NOMO-1 (cell line): ENCODE data around the gene MGST2.

Source experiments
- DNase-seq, 2 experiments: peaks; one replicate each; lab custom pipeline; 2025; ENCODE audit not compliant: unreplicated experiment in 2 of 2; lab: John Stamatoyannopoulos, UW

Gene MGST2

GRCh38 chr4:139735381-139736273 is 70.0 kb downstream of the MGST2 start:
- no peak for DNase-seq

- no peak for DNase-seq
Measured at GRCh38 chr4:139736274-139736660, 70.6 kb downstream of the MGST2 start.

GRCh38 chr4:139736661-139737060 is 71.0 kb downstream of the MGST2 start:
- peak in 1 of 2 experiments; percentile 13 for DNase-seq

GRCh38 chr4:139738846-139739613 is 73.4 kb downstream of the MGST2 start:
- no peak for DNase-seq

GRCh38 chr4:139740121-139740520 is 74.5 kb downstream of the MGST2 start:
- DNase-seq, result no peak

GRCh38 chr4:139740531-139741041 is 75.0 kb downstream of the MGST2 start:
- peak; percentile 46 to 63 for DNase-seq

- no peak for DNase-seq
Measured at GRCh38 chr4:139743027-139743426, 77.4 kb downstream of the MGST2 start.

- no peak for DNase-seq
Measured at GRCh38 chr4:139744232-139744631, 78.6 kb downstream of the MGST2 start.

- no peak for DNase-seq
Measured at GRCh38 chr4:139745111-139745639, 79.6 kb downstream of the MGST2 start.

GRCh38 chr4:139746431-139747171 is 81.0 kb downstream of the MGST2 start:
- no peak for DNase-seq

GRCh38 chr4:139749338-139749737 is 83.7 kb downstream of the MGST2 start:
- no peak for DNase-seq

GRCh38 chr4:139749835-139750498 is 84.3 kb downstream of the MGST2 start:
- DNase-seq, result no peak

GRCh38 chr4:139753686-139754085 is 88.1 kb downstream of the MGST2 start:
- no peak for DNase-seq
